Measurements from ENCODE around the gene COBLL1.
"Not testable (repeated sequence)": the region's sequence is repeated elsewhere in the genome, so short reads cannot be mapped to it uniquely, and the experiment has no call there.

COBLL1 gene

DNA sequence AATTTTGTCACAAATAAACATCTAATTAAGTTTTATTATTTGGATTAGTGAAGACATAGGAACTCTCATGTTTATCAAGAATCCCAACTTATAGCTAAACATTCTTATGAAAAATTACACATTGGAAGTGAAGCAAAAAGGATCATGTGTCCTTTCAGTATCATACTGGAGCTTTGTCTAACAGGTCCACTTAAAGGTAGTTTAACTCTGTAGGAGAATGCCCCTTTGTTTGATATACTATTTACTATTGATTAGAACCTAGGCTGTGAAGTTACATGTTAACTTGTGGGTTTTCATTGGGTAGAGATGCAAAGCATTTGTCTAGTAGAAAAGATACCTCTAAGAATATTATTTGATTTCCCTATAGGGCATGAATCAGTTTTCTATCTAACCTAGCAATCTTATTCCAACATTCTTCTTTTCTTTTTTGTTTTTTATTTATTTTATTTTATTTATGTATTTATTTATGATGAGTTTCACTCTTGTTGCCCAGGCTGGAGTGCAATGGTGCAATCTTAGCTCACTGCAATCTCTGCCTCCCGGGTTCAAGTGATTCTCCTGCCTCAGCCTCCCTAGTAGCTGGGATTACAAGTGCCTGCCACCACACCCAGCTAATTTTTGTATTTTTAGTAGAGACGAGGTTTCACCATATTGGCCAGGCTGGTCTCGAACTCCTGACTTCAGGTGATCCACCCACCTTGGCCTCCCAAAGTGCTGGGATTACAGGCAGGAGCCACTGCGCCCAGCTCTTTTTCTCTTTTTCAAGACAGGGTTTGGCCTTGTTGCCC, 18.5 kb upstream of the COBLL1 start:
- DNase-seq: not testable (repeated sequence)

DNA sequence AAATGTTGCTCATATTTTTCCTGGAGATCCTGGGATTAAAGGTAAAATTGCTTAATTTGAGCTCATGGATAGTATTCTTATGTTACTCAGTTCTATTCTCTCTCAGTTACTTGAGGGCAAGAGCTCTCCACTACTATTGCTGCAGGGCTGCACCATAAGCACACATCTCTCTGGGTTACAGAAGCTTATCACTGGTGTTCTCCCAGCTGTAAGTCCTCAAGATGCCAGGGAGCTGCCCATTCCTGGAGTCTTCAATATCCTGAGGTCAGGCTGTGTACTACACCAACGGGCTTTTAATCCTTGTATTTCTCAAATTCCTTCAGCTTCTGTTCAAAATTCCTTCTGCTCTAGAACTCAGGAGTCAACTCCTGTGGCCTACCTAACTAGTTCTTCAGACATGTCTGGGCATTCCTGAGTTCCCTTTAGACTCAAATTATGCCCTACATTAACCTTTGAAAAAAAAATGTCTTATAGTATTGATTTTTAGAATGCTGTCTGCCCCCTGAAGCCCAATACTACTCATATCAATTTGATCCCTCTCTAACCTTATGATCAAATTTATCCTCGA, 17.7 kb upstream of the COBLL1 start:
- no peak for DNase-seq

- no peak for DNase-seq
Measured at GRCh38 chr2:164852086-164852485, 10.5 kb upstream of the COBLL1 start.

DNA sequence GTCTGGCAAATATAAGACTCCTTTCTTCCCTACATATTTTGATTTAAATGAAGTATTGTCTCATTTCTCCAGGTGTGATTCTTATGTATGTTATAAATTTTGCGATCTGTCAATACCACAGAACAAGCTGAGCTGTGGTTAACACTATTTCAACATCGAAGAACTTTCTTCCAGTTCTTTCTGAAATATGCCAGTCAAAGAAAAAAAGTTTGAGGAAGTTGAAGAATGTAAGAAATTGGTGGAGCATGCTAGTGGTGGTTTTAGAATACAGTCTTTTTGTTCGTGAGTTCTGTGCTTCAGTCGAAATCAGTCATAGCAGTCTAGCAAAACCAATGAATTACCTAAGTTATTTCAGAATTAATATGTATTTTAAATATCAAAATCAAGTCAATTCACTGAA, 8.6 kb upstream of the COBLL1 start:
- DNase-seq: no peak

DNA sequence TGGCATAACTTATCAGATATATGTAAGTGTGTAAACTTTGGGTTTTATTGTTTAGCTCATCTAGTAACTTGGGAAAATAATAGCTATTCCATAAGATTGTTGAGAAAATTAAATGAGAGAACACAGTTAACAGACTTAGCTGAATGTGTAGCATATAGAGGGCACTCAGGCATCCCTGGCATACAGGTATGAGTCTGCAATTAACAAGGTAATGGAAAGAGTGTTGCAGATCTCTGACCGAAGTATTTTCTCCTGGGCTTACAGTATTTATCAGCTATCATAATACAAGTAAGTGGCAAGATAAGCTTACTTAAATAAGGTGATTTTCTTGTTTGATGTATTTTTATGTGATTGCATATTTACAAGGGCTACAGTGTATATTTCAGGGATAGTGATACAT, 7.9 kb upstream of the COBLL1 start:
- DNase-seq: no peak

GRCh38 chr2:164847981-164848741, 6.5 kb upstream of the COBLL1 start:
- peak; percentile 84 for DNase-seq

GRCh38 chr2:164847291-164847690, 5.7 kb upstream of the COBLL1 start:
- DNase-seq: no peak

GRCh38 chr2:164846276-164846675, 4.7 kb upstream of the COBLL1 start:
- DNase-seq: no peak

DNA sequence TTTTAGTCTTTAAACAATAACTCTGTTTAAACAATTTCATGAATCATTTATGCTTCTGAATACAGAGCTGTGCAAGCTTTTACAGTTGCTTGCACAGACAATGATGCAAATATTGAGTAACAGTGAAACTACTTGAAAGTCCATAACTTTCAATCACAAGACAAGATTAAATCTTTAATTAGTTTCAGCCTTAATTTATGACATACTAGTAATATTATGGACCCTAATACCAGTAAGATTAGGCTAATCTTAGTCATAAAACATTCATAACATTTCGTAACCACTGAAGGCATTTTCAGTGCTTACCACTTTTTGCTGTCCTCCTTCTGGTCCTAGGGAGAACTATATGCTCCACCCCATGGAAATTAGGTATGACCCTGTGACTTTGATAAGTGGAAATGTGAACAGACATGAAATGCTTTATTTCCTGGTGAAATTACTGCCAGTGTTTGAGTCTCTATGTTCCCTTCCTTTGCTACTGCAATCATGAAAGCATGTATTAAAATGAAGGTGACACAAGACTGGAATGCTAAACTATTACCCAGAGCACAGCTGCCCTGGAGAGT, 1.8 kb upstream of the COBLL1 start:
- peak; percentile 27 for DNase-seq

- DNase-seq: no peak
Measured at GRCh38 chr2:164842624-164842966, 972 bp upstream of the COBLL1 start.

- DNase-seq: peak; percentile 93
Measured at GRCh38 chr2:164840930-164841718, 499 bp downstream of the COBLL1 start.

DNA sequence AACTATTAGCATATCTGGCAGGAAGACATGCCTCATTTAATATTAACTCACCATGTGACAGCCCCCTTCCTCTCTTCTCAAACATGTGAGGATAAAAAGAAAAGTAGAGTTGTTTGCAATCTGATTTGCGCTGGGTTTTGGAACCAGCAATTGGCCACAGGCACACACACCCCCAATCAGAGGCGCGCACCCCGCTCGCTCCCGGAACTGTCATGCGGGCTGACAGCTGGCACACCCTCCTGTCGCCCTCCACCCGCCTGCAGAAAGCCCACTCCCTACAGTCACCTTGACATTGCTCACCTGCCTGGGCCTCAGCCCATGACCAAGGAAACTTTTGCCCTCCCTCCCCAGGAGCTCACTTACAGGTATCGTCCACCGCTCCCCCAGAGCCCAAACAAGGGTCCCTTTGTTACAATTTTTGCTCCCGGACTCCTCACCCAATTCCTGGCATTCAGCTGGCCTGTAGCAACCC, 1.1 kb downstream of the COBLL1 start:
- DNase-seq: peak; percentile 73

DNA sequence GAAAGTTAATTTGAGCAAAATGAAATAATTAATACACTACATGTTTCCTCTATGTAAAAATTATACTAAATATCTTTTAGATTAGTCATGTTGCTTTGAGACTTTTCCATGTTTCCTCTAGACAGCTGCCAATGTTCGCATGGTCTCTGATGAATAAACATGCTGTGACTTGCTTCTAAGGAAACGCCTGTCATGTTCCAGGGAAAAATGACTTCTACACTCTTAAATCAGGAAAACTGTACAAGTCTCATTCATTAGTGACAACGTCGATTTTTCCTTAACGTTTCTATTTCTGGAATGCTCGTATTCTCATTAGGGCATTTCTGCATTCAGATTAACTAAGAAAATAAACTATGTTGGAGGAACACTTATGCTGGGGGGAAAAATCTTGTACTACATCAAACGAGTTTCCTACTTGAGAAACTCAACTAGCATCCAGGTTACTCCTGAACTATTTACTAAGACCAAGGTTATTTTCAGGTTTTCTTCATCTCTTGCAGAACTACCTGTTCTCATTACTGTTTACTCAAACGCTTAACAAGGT, 1.6 kb downstream of the COBLL1 start:
- peak; percentile 53 for DNase-seq

GRCh38 chr2:164837807-164838206, 3.8 kb downstream of the COBLL1 start:
- DNase-seq: no peak

- DNase-seq: no peak
Measured at GRCh38 chr2:164836907-164837306, 4.7 kb downstream of the COBLL1 start.

GRCh38 chr2:164835302-164835701, 6.3 kb downstream of the COBLL1 start:
- DNase-seq: no peak

DNA sequence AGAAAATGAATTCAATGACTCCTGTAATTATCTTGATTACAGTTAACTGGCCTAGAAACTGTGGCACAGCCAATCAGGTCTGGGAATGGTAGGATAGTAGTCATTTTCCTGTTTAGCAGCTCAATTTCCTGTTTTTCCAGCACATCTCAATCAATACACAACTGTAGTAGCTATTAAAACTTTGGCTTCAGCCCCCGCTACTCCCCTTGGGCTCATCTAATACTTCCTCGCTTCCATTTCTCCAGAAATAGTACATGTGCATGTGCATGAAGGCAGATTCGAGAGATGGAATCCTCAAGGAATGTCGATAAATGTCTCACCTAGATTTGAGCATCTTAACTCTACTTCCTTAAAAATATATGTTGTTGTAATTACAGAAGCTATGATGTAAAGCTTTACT, 9.7 kb downstream of the COBLL1 start:
- DNase-seq: no peak

GRCh38 chr2:164831180-164831579, 10.4 kb downstream of the COBLL1 start:
- no peak for DNase-seq

DNA sequence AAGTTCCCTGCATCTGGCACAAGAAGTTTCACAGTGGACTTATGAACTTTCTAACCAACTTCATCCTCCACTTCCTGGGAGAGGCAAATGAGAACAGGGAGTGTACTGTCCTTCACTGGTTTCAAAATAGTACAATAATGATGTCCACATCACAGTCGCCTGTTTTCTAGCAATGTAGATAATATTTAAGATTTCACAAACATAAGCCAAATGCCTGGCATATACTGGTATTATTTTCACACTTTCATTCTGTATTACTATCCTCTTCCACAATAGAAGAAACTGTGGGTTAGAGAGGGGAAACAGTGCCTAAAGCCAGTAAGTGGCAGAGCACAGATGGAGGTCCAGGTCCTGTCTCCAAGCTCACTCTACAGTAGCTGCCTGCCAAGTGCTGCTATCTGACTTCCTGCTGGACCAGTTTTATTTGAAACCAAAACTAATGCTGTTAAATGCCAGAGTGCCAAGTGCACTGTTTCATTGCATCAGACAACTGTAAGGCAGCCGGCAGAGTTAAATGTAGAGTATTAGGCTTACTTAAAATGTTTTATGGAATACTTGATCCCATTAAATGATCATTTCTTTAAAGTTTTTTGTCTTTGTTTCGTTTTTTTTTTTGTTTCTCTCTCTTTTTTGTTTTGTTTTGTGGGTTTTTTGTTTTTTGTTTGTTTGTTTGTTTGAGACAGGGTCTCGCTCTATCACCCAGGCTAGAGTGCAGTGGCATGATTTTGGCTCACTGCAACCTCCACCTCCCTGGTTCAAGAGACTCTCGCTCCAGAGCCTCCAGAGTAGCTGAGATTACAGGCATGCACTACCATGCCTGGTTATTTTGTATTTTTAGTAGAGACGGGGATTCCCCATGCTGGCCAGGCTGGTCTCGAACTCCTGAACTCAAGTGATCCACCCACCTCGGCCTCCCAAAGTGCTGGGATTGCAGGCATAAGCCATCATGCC, 15.1 kb downstream of the COBLL1 start:
- DNase-seq: peak; percentile 53

- no peak for DNase-seq
Measured at GRCh38 chr2:164824872-164825271, 16.8 kb downstream of the COBLL1 start.

DNA sequence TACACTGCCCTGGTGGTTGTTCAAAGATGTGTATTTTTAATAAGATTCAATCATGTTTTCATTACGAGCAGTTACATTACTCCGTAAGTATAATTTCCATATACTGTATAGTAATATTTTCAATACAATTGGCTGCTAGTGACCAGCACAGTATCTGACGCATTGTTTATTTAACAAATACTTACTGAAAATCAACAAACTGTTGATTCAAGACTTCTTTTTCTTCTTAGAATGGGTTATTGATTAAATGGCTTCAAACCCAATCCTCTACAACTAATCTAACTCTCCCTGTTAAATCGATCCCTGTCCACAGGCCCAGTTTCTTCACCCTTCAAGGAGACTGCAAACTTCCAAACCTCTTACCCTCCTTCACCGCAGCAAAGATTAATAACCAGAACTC, 18.5 kb downstream of the COBLL1 start:
- no peak for DNase-seq

All from NCI-H82 (cell line).